SJSA1 (cell line): ENCODE data around the gene GPRIN1. TPM values are rescaled to one million over a fixed set of nuclear protein-coding genes. Genes with fewer than 3 reads are reported as not detected.

Source experiments
- DNase-seq, 2 experiments: peaks; one replicate each; pipeline ENCODE4 v3.0.0-alpha.2; 2015 to 2020; ENCODE audit warnings: low spot score in 2 of 2, low read depth in 1 of 2
- H3K27ac ChIP-seq: fragments of 250-450 bp; sonication (Bioruptor Pico); 2 replicates; pipeline ENCODE4 v1.5.1; 2020; ENCODE audit warnings: mild to moderate bottlenecking, moderate library complexity
- H3K27me3 ChIP-seq: fragments of 250-450 bp; sonication (Bioruptor Pico); replicated peaks from 2 replicates; pipeline ENCODE4 v1.5.1; 2020; ENCODE audit warnings: mild to moderate bottlenecking, moderate library complexity
- H3K36me3 ChIP-seq: fragments of 250-450 bp; sonication (Bioruptor Pico); 2 replicates; pipeline ENCODE4 v1.5.1; 2020; ENCODE audit warnings: mild to moderate bottlenecking
- H3K4me1 ChIP-seq: fragments of 250-450 bp; sonication (Bioruptor Pico); replicated peaks from 2 replicates; pipeline ENCODE4 v1.6.1; 2021; ENCODE audit warnings: mild to moderate bottlenecking
- H3K4me3 ChIP-seq: fragments of 250-450 bp; sonication (Bioruptor Pico); 2 replicates; pipeline ENCODE4 v1.5.1; 2020; ENCODE audit warnings: mild to moderate bottlenecking
- H3K9me3 ChIP-seq: fragments of 250-450 bp; sonication (Bioruptor Pico); replicated peaks from 2 replicates; pipeline ENCODE4 v1.5.1; 2020; ENCODE audit warnings: mild to moderate bottlenecking
- total RNA-seq: library from RNA; depleted of rRNA; stranded (reverse); fragments of >200 nt; shearing (Covaris generic); gene quantifications from 2 replicates; pipeline ENCODE4 v1.2.3, GENCODE V29; 2014

The GPRIN1 gene
- total RNA-seq, 1 experiment from 2014 or later: 15.6 TPM

DNA sequence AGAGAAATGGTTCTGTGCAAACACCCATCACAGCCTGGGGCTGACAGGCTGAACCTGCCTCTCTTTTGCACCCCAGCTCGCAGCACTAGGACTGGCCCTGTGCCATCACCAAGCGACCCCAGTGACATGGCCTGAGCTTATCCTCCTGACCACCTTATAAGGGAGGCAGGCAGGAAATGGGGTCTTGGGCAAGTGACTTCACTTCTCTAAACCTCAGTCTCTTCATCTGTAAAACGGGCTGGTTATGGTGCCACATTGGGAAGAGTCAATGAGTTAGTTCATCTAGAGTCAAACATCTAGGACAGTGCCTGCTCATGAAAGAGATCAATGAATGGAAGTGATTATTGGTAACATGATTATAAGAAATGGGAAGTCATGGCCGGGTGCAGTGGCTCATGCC is 14.2 kb upstream of the GPRIN1 start:
- Histone ChIP-seq H3K4me1 (peaks cover 12% of the 10 kb centered on the region), H3K27ac (no peak overlapping the region), H3K36me3 (no peaks in the 10 kb centered on the region), H3K4me3 (no peak overlapping the region), H3K27me3 (peaks cover 92% of the 10 kb centered on the region), H3K9me3 (0 out of 2 replicates have a peak, but pooled peaks cover 2% of the 10 kb centered on the region)
- no peak for DNase-seq

DNA sequence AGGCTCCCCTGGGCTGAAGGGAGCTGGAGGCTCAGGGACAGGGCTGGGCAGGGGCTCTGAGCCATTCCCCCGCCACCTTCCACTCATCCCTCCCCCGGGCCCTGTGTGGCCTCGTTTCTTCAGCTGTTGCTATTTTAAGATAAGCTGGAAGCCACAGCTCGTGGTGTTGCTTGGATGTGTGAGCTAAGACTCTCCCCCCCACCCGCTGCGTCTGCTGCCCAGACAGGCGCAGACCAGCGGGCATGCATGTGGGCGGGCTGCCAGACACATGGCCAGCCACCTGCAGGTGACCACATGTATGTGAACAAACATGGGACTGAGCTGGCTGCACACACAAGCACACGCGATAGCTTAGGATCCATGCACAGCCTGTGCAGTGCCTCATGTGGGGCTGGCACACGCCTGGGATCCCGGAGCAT is 11.7 kb upstream of the GPRIN1 start:
- 0 out of 2 replicates have a peak, but pooled peaks cover 2% of the 10 kb centered on the region for H3K9me3 ChIP-seq
- no peak overlapping the region for H3K4me3 ChIP-seq
- H3K27ac ChIP-seq: no peak overlapping the region
- H3K4me1 ChIP-seq: peaks cover 12% of the 10 kb centered on the region
- DNase-seq: no peak
- H3K36me3 ChIP-seq: no peaks in the 10 kb centered on the region
- H3K27me3 ChIP-seq: peaks cover 82% of the 10 kb centered on the region

DNA sequence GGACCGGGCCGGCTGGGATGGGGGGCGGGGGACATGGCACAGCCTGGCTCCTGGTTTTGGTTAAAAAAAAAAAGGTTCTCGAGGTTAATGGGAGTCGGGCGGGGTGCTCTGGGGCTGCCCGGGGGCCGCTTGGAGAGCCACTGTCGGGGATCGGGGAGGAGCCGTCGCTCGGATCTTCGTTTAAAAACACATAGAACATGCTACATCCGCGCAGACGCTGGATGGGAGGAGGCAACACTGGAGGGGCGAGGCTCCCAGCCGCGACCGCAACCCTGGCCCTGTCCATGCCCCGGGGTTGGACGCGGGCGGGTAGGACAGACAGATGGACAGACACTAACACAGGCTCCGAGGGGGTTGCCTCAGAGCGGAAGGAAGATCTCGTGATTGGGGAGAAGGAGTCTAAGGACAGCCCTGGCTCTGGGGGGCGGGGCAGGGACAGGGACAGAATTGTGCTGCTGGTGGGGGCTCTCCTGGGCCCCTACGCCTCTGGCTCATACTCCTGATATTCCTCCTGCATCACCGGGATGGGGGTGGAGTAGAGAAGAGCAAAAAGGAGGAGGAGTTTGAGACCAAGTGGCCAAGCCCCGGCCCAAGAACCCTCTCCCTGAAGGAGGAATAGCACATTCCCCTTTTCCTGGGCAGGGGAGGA is 10.5 kb upstream of the GPRIN1 start:
- peaks cover 70% of the 10 kb centered on the region for H3K27me3 ChIP-seq
- no peaks in the 10 kb centered on the region for H3K36me3 ChIP-seq
- peaks cover 18% of the 10 kb centered on the region for H3K4me1 ChIP-seq
- no peak overlapping the region for H3K4me3 ChIP-seq
- H3K27ac ChIP-seq: no peak overlapping the region
- 0 out of 2 replicates have a peak, but pooled peaks cover 2% of the 10 kb centered on the region for H3K9me3 ChIP-seq
- DNase-seq: no peak

DNA sequence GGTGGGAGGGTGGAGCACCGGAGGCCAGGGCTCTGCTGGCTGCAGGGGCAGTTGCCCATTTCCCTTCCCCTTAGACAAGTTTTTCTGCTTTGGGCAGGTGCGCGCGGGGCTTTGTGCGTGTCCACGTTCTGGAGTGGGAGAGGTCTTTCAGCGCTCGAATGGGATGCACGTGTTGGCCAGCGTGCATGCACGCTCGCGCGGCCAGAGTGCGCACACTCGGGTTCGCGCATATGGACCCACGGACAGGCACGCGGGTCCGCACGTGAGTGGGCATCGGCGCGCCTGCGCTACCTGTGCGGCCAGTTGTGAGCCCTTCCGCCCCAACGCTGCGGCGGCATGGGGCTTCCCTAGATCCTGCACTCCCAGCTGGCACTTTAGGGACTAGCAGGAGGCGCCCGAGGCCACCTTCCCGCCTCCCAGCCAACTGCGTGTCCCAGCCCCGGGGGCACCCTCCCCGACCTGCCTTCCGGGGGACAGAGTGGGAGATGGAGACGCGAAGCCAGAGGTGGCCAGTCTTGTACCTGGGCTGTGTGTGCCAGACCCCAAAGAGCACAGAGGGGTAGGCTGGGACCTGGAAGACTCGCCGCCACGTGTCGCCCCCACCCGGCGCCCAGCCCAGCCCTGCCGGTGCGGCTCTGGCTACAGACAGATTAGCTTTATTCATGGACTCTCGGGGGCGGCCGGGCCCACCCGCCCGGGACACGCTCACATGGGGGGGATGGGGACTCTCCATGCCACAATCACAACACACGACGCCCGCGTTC is 9.8 kb upstream of the GPRIN1 start:
- DNase-seq: no peak
- H3K27ac ChIP-seq: no peak overlapping the region
- no peak overlapping the region for H3K4me3 ChIP-seq
- peaks cover 25% of the 10 kb centered on the region for H3K4me1 ChIP-seq
- H3K36me3 ChIP-seq: no peaks in the 10 kb centered on the region
- 0 out of 2 replicates have a peak, but pooled peaks cover 2% of the 10 kb centered on the region for H3K9me3 ChIP-seq
- peaks cover 63% of the 10 kb centered on the region for H3K27me3 ChIP-seq

DNA sequence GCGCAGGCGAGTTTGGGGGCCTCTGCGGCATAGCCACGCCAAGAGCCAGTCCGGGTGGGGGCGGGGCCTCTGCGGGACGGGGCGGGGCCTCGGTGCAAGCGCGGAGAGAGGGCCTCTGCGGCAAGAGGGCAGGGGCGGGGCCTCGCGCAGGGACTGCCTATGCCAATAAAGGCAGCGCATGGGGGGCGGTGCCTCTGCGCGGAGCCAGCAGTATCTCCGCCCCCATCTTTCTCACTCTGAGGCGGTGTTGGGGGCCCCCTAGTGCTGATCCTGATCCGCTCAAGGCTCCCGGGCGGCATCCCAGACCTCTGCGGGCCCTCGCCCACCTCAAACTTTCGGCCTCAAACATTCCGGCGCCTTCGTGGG is 9.2 kb upstream of the GPRIN1 start:
- H3K27me3 ChIP-seq: peaks cover 59% of the 10 kb centered on the region
- peak; percentile 83 to 94 for DNase-seq

DNA sequence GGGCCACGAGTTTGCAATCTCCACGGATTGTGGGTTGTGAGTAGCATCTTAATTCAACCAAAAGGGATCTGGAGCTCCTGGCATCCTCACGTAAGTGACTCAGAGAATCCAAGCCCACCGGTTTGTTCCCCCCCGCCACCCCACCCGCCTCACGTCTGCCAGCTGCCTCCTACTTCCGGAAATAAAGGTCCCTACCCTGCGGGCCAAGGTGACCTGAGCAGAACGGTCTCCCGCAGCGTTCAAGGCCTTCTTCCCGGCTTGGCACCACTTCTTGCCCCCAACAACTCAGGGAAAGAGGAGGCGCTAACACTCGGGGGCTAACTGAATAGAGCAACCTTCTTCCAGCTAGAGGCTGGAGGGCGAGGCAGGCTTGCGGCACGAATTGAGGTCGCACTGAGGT is 8.8 kb upstream of the GPRIN1 start:
- no peak for DNase-seq
- Histone ChIP-seq H3K4me1 (peaks cover 33% of the 10 kb centered on the region), H3K27me3 (peaks cover 55% of the 10 kb centered on the region), H3K9me3 (0 out of 2 replicates have a peak, but pooled peaks cover 2% of the 10 kb centered on the region), H3K4me3 (no peak overlapping the region), H3K27ac (no peak overlapping the region), H3K36me3 (no peaks in the 10 kb centered on the region)

More for the DNA sequence above, 9.2 kb upstream of the GPRIN1 start:
- 0 out of 2 replicates have a peak, but pooled peaks cover 2% of the 10 kb centered on the region for H3K9me3 ChIP-seq
- H3K4me1 ChIP-seq: peaks cover 29% of the 10 kb centered on the region
- no peak overlapping the region for H3K27ac ChIP-seq
- H3K4me3 ChIP-seq: no peak overlapping the region
- no peaks in the 10 kb centered on the region for H3K36me3 ChIP-seq

DNA sequence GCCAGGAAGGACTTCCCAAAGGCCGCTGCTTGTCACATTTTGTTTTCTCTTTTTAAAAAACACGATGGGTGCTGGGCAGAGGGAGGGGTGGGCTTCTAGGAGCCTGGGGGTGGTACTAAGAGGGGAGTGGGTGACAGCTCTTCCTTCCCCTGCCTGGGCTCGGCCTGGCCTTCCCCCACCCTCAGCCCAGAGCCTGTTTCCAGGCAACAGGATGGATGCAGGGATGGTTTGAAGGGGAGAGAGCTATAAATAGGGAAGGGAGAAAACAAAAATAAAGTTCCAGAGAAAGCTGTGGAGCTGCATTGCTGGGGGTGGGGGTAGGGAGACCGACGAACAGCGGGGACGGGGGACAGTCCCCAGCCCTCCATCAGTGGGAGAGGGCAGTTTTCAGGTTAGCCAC is 6.6 kb upstream of the GPRIN1 start:
- Histone ChIP-seq H3K27ac (no peak overlapping the region), H3K27me3 (peaks cover 38% of the 10 kb centered on the region), H3K4me1 (peaks cover 38% of the 10 kb centered on the region), H3K4me3 (no peak overlapping the region), H3K36me3 (no peaks in the 10 kb centered on the region), H3K9me3 (0 out of 2 replicates have a peak, but pooled peaks cover 2% of the 10 kb centered on the region)
- DNase-seq: no peak

DNA sequence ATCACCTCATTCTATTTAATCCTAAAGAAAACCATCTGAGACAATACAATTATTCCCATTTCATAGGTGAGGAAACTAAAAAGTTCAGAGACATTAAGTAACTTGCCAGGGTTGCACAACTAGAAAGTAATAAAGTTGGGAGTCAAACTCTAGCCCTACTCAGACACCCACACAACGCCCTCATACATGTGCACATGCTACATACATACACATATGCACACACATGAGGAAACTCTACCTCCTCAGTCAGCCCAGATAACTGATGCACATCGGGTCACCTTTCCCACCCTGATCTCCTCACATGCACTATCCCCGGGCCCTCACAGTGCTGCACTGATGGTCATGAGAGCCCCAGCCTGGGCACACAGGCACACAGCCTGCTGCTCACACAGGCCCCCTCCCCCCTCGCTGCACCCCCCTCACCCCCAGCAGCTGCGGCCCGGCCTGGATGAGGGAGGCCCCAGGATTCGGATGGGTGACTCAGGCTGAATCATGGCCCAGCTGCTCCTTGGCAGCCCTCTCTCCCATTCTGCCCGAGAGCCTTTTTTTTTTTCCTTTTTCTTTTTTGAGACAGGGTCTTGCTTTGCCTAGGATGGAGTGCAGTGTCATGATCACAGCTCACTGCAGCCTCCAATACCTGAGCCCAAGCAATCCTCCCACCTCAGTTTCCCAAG is 5.0 kb upstream of the GPRIN1 start:
- Histone ChIP-seq H3K27me3 (peaks cover 23% of the 10 kb centered on the region), H3K27ac (no peak overlapping the region), H3K36me3 (no peaks in the 10 kb centered on the region), H3K4me1 (peaks cover 39% of the 10 kb centered on the region), H3K4me3 (no peak overlapping the region), H3K9me3 (0 out of 2 replicates have a peak, but pooled peaks cover 2% of the 10 kb centered on the region)
- peak; percentile 44 to 85 for DNase-seq

DNA sequence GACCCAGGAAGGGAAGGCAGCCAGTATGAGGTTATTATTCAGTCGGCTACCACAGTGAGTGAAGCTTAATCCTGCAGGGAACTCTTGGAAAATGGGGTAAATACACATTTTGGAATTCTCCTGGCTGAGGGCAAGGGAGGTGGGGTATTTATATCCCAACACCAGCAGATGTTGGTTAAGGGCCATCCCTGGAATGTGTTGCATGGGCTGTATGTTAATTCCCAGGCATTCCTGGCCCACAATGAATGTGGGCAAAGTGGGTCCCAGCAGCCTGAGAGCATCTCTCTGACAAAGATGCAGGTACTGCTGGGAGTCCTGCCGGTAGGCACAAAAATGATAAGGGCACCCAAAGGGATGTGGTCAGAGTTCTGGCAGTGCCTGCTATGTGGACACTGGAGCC is 2.9 kb upstream of the GPRIN1 start:
- Histone ChIP-seq H3K27me3 (peaks cover 2% of the 10 kb centered on the region; the same call in 1 of the 2 replicates), H3K36me3 (no peaks in the 10 kb centered on the region; the same call in none of the 2 replicates), H3K4me1 (peaks cover 38% of the 10 kb centered on the region), H3K4me3 (no peak overlapping the region), H3K27ac (no peak overlapping the region), H3K9me3 (no peaks in the 10 kb centered on the region)
- no peak for DNase-seq

DNA sequence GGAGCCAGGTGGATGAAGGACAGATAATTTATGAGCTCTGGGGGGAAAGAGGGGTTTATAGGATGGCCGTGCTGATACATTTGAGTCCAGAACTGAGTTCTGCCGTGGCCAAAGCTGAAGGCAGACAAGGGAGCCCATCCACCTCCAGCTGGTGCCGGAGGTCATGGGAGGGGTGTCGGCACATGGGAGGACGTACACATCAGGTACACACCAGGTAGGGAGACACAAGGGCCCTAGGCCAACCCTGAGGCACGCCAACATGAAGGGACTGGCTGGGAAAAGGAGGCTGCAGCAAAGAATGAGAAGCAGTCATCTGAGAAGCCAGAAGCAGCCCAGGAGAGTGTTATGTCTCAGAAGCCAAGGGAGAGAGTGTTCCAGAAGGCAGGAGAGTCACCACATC is 2.1 kb upstream of the GPRIN1 start:
- Histone ChIP-seq H3K4me3 (no peak overlapping the region), H3K27me3 (no peaks in the 10 kb centered on the region), H3K9me3 (no peaks in the 10 kb centered on the region), H3K4me1 (peaks cover 38% of the 10 kb centered on the region), H3K27ac (no peak overlapping the region), H3K36me3 (no peaks in the 10 kb centered on the region; the same call in none of the 2 replicates)
- DNase-seq: no peak

DNA sequence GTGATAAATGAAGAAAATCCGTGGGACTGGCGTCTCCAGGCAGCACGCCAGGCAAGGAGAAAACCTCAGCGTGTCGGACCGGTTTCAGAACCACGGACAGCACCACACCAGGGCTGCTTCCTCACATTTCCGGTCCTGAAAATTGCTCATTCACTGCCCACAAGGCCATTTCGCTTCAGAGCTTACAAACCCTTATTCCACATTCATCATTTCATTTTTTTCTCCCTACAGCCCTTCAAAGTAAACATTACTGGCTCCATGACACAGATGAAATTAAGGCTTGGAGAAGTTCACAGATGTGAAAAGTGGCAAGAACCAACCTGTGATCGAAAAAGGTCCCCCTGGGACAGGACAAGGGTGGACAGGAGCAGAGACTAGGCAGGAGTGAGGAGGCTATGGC is 1.5 kb upstream of the GPRIN1 start:
- no peaks in the 10 kb centered on the region; the same call in none of the 2 replicates for H3K36me3 ChIP-seq
- H3K27me3 ChIP-seq: no peaks in the 10 kb centered on the region
- DNase-seq: peak; percentile 46 to 86
- H3K4me3 ChIP-seq: no peak overlapping the region
- H3K4me1 ChIP-seq: peaks cover 38% of the 10 kb centered on the region
- H3K27ac ChIP-seq: no peak overlapping the region
- no peaks in the 10 kb centered on the region for H3K9me3 ChIP-seq

DNA sequence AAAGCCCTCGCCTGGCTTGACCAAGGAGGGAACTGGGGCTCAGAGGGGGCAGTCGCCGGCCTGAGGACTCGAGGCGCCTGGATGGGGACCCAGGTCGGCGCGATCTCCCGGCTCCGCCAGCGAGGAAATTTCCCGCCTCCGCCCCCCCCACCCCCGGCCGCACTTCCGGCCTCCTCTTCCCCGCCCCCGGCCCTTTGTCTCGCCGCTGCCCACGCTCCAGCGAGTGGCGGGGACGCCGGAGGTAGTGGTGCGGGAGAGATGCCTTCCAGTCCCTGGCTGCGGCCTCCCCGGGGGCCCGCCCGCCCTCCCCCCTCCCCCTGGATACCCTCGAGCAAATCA is 448 bp upstream of the GPRIN1 start:
- Histone ChIP-seq H3K27ac (no peak overlapping the region), H3K9me3 (no peaks in the 10 kb centered on the region), H3K27me3 (no peaks in the 10 kb centered on the region), H3K4me1 (peaks cover 32% of the 10 kb centered on the region), H3K36me3 (no peaks in the 10 kb centered on the region; the same call in none of the 2 replicates), H3K4me3 (peak overlapping the region; percentile 84)
- no peak for DNase-seq

DNA sequence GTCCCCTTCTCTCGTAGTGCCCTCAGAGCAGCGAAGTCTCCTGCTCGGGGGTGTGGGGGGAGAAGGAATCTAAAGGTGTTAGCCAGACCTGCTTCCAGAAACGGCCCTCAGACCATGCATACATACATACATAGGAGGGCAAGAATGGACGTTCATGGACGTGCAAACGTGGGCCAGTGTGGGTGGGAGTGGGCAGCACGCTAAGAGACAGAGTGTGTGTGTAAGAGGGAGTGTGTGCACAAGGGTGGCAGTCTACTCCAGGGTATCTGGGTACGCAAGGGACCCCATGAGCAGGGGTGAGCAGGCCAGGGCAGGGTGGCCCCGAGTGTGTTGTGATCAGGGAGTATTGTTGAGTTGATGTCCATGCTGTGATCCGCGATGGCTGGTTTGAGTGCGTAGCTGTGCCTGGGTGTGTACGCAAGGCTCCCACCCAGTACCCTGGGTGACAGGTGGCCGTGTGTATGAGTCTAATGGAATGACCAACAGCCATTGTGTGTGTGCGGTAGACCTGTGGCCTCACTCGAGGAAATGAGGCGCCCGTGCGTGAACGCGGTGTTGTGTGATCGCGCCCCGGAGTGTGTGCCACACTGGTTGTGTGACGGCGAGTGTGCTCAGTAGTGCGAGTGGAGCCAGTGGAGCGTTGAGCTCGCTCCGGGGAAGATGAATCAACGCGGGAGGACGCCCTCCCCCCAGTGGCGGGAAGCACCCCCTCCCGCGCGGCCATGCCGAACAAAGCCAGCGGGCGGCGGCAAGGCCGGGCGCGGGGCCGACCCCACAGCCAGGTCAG is 826 bp downstream of the GPRIN1 start:
- H3K4me1 ChIP-seq: peaks cover 21% of the 10 kb centered on the region
- no peak overlapping the region for H3K27ac ChIP-seq
- H3K27me3 ChIP-seq: no peaks in the 10 kb centered on the region
- H3K4me3 ChIP-seq: peak overlapping the region; percentile 84
- no peaks in the 10 kb centered on the region; the same call in none of the 2 replicates for H3K36me3 ChIP-seq
- H3K9me3 ChIP-seq: no peaks in the 10 kb centered on the region
- DNase-seq: no peak
